Right lobe of liver (tissue), 4 donors: ENCODE measurements around the gene NRL.

Experiments
- CTCF ChIP-seq, 4 donors: fragments of 200-600 bp in 3 of 4; fragments of 450-650 bp in 1 of 4; IDR thresholded peaks; one replicate each; pipeline versions ENCODE4 v1.5.1 to v1.8.0; 2016 to 2022; ENCODE audit warnings: antibody characterized with exemption in 4 of 4, mild to moderate bottlenecking in 2 of 4
- POLR2A ChIP-seq: fragments of 450-650 bp; IDR thresholded peaks from one replicate; pipeline ENCODE4 v1.6.1; 2017; ENCODE audit warnings: antibody characterized with exemption, mild to moderate bottlenecking
- donor health status: DM: no; HTN: no; CAD: no.
- donor health status: DM: no; HTN: no; CAD: no.
- donor health status: DM: no; HTN: yes; CAD: no.

GRCh38 chr14:24056800-24057184, 58.0 kb downstream of the NRL start:
- TF ChIP-seq POLR2A (no peak), CTCF (IDR thresholded peaks at IDR 0.05) (no peak)
